Measurements from ENCODE around the gene SLC49A4. TPM values are rescaled to one million over a fixed set of nuclear protein-coding genes. Genes with fewer than 3 reads are reported as not detected.

Gene SLC49A4
- total RNA-seq, 1 donor from 2014 or later = 9.2 TPM

DNA sequence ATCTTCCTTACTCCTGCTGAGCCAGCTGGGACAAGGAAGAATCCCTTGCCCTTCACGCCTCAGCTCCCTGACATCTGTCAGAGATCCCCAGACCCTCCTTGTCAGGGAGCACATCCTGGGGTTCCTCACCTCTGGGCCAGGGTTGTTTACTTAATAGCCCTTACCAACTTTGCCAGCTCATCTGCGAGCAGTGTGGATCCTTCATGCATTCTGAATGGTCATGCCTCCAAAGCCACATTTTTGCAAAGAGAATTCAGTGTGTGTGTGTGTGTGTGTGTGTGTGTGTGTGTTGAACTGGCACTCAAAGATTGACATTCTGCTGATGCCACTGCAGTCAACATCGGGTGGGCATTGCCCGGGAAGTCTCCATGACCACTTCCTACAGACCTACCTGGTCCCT lies 112.6 kb downstream of the SLC49A4 start:
- no peak for DNase-seq (ENCODE audit: low read depth, low spot score)

DNA sequence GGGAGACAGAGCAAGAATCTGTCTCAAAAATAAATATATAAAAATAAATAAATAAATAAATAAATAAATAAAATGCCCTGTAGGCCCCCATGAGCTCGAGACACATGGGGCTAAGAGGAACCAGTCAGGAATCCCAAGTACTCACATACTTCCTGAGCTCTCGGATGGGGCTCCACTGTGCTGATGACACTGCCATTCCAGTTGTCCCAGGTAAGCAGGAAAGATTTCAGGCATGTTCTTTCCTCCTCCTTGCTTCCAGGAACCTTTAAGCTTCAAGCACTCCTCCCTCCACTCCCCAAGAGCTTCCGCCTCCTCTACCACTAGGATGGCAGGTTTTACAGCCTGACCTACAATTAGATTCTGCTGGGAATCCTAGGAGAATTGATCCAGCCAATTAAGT lies 113.4 kb downstream of the SLC49A4 start:
- no peak for DNase-seq (ENCODE audit: low read depth, low spot score)

DNA sequence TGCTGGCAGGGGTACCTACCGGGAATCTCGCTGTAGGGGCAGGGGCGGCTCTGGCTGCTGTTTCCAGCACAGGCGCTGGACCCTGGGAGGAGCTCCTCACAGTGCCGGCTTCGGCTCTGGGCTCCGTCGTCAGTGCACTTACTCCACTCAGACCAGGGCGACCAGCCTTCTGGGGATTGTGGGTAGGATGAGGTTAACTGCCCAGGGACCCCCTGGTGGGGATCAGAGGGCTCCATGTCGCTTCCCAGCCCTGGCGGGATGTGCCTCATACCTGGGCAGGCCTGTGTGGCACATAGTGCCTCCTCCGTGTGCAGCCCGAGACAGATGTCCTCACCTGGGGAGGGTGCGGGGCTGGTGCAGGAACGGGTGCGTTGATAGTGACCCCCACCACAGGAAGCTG lies 117.0 kb downstream of the SLC49A4 start:
- DNase-seq (ENCODE audit: low read depth, low spot score) = no peak

DNA sequence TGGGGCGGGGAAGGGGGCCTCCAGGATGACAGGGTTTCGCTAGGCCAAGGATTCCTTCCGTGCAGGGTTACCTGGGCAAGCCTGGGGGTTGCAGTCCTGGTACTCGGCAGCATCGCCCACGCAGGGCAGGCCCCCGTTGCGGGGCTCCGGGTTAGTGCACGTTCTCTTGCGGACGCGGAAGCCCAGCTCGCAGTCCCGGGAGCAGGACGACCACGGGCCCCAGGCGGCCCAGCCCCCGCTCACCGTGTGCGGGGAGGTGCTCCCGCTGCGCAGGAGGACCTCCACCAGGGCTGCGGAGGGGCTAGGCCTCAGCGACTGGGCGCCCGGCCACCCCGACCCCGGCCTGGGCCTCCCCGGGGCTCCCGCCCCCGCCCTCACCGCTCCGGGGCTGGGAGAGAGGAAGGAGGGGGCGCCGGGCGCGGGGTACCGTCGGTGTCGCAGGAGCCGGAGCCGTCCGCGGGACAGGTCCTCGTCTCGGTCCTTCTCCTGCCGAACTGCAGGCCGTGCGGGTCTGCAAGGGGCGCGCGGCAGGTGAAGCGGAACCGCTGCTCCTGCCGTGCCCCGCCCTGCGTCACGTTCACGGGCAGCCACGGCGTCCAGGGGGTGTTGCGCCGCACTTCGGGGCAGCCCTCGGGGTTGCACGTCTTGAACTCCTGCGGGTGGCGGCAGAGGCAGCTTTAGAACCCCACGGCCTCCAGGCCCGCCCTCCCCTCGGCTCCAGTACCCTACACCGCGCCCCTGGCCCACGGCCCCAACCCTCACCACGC lies 118.1 kb downstream of the SLC49A4 start:
- no peak for DNase-seq (ENCODE audit: low read depth, low spot score)

DNA sequence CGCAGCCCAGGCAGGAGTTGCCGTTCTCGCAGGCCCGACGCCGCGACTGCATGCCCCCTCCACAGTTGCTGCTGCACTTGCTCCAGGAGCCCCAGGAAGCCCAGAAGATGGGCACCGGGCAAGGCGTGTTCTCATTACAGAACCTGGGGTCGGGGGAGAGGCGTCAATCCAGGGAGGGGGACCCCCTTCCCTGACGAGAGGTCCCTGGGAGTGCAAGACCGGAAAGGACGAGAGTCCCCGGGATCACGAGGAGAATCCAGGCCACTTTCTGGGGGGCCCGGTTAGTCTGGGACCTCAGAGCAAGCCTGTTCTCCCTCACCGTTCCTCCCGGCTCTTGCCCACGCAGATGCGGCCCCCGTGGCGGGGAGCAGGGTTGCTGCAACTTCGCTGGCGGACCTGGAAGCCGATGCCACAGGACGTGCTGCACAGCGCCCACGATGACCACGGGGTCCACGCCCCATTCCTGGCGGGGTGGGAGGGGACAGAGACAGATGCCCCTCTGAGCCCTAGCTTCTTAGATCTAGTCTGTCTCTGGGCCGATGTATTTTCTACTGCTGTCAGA lies 118.8 kb downstream of the SLC49A4 start:
- DNase-seq (ENCODE audit: low read depth, low spot score) = no peak

DNA sequence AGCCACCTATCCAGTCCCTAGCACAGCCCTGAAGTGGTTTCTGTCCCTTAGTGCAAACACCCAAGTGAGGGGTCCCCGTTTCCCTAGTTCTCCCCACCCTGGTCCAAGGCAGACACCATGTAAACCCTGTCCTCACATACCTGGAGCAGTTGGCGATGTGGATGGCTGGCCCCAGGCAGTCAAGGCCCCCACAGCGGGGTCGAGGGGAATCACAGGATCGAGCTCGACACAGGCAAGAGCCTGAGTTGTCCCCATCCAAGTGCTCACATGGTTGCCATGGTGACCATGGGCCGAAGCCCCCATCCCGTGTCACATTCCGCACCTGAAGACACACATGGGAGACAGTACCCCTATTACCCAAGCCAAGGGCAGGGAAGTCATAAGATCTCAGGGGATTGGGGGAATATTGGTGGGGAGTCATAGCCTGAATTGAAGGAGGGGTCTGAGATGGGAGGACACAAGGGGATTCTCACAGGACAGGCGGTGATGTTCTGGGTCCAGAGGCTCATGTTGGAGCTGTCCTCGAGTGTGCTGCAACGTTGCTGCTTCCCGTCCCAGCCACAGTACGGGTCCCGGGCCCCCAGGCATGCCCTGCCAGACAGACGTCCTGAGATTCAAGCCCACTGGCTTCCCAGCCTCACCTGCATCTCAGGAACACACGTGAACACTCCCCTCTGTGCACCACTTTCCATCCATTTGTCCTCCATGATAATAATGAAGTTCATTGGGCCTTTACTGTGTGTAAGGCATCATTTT lies 120.6 kb downstream of the SLC49A4 start:
- no peak for DNase-seq (ENCODE audit: low read depth, low spot score)

DNA sequence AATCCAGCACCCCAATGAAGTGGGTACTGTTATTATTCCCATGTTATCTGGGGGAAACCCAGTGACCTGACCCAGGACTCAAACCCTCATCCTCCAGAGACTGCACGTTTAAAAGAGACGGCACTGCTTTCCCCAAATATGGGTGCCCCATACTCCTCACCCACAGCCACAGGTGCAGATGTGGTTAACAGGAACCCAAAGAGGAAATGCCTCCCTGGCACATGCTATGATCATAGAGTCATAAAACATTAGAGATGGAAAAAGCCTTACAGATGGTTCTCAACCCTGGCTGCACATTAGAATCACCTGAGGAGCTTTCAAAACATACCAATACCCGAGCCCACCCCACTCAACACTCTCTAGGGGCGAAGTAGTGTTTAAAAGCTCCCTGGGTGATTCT lies 121.2 kb downstream of the SLC49A4 start:
- no peak for DNase-seq (ENCODE audit: low read depth, low spot score)

DNA sequence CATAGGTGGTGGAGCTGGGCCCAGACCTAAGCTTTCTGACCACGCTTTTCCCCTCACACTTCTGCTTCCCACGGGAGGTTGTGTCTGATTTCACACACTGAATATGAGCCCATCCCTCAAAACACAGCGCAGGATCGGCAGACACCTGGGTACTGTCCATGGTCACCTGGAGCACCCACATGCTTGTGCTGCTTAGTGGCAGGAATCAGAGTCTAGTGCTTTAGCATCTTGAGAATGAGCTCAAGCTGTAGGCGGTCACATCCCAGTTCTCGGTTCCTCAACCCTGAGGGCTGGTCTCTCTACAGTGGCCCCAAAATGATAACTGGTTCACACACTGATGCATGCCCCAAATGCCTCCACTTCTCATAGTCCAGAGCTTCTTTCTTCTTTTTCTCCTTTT lies 121.7 kb downstream of the SLC49A4 start:
- no peak for DNase-seq (ENCODE audit: low read depth, low spot score)

DNA sequence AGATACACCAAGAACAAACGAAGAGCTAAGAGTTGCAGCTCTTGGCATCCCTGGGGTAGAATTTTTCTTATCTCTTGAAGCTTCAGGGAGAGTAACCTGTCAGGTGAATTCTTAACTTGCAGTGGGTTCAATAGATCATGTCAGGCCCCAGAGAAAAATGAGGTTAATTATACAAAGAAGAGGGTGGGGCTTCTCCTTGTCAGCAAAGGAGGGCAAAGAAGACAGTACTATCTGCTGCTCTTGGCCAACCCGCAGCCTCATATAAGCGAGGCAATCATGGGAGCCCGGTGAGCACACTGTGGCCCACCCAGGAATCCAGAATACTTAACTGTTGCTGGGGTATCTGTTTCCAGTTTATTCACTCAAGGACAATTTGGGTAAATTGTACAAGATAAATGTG lies 122.5 kb downstream of the SLC49A4 start:
- no peak for DNase-seq (ENCODE audit: low read depth, low spot score)

DNA sequence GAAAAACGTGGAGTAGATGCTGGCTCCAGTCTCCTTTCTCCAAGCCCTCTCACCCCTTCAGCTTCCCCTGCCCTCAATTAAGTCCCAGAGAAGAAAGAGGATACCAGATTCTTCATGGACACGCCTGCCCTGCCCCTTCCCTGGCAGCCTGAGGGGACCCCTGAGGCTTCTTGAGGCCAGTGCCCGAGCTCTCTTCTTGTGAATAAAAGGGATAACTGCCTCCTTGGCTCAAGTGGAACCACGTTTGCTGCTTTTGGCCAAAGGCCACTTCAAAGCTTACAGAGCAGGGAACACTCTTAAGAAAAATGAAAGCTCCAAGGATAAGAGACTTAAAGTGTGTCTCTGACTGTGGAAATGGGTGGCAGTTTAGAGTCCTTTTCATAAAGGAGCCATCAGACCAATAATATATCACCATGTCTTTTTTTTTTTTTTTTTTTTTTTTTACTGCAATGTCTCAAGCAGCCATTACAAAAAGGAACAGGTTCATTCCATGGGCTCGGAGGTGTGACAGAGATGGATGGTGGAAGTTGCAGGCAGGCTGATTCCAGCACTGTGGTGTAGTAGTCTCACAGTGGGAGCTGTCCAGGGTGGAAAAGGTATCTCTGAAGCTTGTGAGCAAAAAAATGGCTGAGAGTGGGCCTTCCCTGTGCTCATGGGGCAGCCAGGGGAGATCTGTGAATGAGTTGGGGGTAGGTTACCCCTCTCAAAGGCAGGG lies 123.9 kb downstream of the SLC49A4 start:
- DNase-seq (ENCODE audit: low read depth, low spot score) = no peak

DNA sequence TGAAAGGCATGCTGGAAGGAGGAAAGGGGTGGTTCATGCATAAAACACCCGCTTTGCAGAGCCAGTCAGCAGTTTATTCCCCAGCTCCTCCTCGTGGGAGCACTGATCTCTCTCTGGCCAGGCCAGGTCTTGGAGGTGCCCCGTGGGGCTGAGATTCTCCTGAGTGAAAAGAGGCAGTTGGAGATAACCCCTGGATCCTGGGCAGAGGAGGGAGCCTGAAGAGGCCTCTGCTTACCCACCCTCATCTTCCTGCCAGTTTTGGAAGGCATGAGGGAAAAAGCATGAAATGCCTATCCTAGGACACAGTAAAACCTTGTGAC lies 124.4 kb downstream of the SLC49A4 start:
- no peak for DNase-seq (ENCODE audit: low read depth, low spot score)

DNA sequence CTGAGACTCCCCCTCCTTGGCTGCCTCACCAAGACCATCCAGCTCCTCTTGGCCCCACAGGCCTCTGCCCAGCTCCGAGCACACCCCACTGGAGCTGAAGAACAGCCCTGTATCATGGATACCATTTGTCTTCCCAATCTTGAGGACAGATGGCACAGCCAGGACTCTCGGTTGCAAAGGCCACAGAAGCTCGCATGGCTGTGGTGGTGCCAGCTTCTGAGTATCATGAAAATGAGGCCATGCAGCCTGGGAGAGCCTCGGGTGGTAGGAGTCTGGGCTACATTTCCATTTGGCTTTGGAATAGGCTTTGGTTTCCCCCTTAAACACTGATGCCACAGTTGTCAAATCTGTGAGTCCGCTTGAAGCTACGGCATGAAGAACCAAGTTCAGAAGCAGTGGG lies 126.1 kb downstream of the SLC49A4 start:
- DNase-seq (ENCODE audit: low read depth, low spot score) = no peak

DNA sequence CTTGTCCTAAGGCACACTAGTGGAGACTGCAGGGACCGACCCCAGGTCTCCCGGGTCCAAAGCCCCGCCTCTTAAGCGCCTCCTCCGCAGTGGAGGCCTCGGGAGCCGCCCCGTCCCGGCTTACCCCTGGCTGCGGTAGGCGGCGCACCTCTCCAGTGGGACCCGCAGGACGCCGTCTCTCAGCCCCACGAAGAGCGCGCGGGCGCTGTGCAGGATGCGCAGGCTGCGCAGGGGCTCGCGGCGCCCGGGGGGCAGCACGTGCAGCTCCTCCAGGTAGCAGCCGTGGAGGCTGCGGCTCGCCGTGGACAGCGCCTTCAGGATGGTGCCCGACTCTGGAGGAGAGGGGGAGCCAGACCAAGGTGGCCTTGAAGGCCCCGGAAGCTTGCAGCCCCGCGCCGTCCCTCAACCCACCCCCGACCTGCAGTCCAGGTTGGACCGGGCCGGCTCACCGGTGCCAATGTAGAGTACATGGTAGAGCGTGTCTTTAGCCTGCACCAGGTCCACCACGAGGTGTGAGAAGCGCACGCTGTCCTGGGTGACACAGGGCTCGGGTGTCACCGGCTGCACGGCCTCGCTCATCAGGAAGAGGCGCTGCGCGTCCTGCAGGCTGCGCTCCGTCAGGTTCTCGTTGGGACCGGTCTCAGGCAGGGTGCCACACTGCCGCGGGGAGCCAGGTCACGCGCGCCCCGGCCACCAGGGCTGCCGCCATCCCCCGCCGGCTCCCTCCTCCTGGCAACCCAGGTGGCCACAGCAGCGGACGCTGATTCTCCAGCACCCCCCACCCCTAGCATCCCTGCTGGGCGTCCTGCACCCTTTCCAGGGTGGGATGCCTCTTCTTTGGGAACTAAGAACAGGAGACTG lies 127.2 kb downstream of the SLC49A4 start:
- no peak for DNase-seq (ENCODE audit: low read depth, low spot score)

DNA sequence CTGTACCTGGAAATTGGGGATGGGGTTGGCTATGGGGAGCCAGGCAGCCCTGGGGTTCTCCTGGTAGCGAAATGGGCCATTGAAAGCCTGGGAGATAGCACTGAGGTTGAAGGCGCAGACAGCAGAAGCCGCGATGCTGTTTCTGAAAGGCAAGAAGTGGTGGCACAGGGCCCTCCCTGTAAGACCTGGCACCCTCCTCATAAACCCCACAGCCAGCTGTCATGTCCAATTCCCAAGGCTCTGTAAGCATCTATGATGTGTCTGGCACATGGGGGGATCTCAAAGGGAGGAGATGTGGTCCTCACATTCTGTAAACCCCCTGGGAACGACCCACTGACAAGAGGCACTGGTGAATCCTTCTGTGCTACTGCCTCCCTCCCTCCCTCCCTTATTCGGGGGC lies 128.7 kb downstream of the SLC49A4 start:
- no peak for DNase-seq (ENCODE audit: low read depth, low spot score)

DNA sequence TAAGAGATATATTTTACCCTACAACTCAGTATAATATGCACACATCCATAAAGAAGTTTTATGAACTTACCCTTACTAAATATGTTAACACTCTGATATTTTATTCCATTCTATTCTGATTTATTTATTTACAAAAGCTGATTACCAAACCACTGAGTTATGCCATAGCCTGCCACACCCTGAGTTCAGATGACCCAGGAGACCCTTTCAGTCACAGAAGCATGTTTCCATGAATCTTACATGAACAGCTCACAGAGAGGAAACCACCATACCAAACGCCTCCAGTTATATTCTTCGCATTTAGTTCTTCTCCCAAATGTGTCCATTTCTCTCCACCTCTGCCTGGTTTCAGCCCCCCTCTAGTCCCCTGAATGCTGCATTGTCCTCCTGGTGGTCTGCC lies 129.2 kb downstream of the SLC49A4 start:
- DNase-seq (ENCODE audit: low read depth, low spot score) = no peak

DNA sequence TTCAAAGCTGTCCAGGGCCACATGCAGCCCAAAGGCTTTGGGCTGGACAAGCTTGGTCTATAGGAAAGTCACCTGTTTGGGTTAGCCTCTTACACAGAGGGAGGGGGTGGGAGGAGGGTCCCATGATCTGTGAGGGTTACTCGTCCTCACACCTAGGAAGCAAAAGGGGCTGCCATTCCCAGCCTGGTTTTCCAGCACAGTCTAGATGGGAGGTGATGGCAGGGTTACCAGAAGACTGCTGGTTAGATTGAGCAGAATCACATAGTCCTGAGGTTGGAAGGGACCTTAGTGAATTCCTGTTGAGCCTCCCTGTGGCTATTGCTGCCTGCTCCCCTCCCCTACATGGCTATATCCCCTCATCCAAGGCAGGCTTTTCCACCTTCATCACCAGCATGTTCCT lies 130.9 kb downstream of the SLC49A4 start:
- DNase-seq (ENCODE audit: low read depth, low spot score) = no peak

DNA sequence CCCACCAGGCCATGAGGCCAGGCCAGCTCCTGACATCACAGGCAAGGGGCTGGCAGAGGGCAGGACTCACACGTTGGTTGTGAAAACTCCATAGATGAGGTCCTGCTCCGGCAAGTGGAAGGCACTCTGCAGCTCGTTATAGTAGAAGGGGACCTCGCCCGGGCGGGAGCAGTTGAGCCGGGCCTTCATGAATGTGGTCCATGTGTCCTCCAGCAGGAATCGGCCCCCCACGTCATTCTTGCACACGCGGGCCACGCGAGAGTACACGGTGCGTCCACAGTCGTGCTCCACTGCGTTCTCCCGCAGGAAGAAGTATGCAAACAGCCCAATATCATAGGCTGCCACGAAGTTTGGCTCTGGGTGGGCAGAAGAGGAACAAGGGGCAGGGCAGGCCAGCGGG lies 131.5 kb downstream of the SLC49A4 start:
- no peak for DNase-seq (ENCODE audit: low read depth, low spot score)

DNA sequence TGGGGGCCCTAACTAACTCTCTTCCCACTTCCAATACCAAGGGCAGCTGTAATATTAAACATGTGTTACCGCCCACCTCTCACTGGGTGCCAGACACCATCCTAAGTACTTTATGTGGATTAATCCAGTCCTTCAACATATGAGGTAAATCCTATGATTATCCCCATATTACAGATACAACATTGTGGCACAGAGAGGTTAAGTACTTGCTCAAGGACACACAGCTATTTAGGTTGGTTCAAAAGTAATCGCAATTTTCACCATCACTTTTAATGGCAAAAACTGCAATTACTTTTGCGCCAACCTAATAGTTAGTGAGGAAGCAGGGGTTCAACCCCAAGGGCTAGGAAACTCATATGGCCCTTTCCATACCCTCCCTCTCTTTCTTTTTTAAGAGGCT lies 131.9 kb downstream of the SLC49A4 start:
- no peak for DNase-seq (ENCODE audit: low read depth, low spot score)

DNA sequence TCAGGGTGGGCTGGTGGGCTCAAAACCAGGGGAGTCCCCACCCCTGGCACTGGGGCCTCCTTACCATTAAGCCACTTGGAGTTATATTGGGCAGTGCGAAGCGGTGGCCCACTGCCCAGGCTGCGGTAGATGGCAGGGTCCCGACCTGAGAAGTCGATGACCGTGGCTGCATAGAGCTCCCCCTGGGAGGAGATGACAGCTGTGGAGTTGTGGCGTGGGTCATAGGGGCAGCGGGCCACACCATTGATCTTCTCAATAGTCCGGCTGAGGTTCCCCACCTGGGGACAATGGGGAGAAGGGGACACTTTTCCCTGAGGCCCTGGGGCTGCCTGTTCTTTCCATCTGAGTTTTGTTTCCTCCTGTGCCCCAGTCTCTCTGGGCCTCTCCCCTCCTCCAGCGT lies 132.9 kb downstream of the SLC49A4 start:
- DNase-seq (ENCODE audit: low read depth, low spot score) = no peak

DNA sequence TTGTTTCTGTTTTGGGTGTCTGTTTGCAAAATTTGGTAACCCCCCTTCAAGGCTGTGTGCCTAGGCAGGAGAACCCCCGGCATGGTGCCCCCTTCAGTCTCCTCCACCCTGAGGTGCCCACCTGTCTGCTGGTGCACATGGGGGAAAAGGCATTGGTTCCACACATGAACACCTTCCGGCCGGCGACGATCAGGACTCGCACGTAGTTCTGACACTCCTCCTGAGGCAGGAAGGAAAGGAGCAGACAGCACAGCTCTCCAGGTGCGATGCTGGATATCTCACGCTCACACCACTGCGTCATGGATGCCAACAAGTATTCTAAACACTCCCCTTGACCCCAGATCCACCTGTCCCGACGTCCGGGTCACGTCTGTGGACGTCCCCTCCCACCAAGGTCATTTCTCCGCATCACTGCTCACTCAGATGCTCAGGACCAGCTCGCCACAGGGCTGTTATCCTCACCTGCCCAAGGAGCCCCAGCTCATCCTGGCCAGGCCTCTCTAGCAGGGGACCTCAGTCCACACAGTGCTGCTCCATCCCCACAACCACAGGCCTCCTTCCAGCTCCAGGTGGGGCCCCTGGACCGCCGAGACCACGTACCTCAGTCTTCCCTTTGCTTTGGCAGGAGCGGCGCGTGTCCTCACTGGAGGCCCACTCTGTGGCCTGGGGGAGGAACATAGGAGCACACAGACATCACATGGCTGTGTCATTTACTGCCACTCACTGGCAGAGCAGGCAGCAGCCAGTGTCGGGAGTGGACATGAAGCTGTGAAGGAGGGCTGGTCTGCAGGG lies 133.7 kb downstream of the SLC49A4 start:
- DNase-seq (ENCODE audit: low read depth, low spot score) = no peak
